Measurements from ENCODE around the gene ALK.

ALK gene

GRCh38 chr2:29196792-29197788 is 724.3 kb downstream of the ALK start:
- no peaks in the 10 kb centered on the region for H3K27me3 ChIP-seq (ENCODE audit: insufficient read depth, low read depth, severe bottlenecking)
- TF ChIP-seq CTCF (IDR thresholded peaks at IDR 0.05; ENCODE audit: low read depth, low read length) = peak; percentile 86
- DNase-seq = peak; percentile 87
- no peak overlapping the region for H3K27ac ChIP-seq
- no peaks in the 10 kb centered on the region for H3K9me3 ChIP-seq (ENCODE audit: severe bottlenecking)
- H3K36me3 ChIP-seq = no peaks in the 10 kb centered on the region
- no peak overlapping the region for H3K4me3 ChIP-seq (ENCODE audit: low read depth, low read length)

- no peak for DNase-seq
- no peaks in the 10 kb centered on the region for H3K27me3 ChIP-seq (ENCODE audit: insufficient read depth, low read depth, severe bottlenecking)
- H3K4me3 ChIP-seq (ENCODE audit: low read depth, low read length) = no peak overlapping the region
- H3K36me3 ChIP-seq = no peaks in the 10 kb centered on the region
- no peaks in the 10 kb centered on the region for H3K9me3 ChIP-seq (ENCODE audit: severe bottlenecking)
- no peak overlapping the region for H3K27ac ChIP-seq
- TF ChIP-seq CTCF (IDR thresholded peaks at IDR 0.05; ENCODE audit: low read depth, low read length) = no peak
Observed at GRCh38 chr2:29195796-29196195, 725.6 kb downstream of the ALK start.

- no peak for DNase-seq
- no peaks in the 10 kb centered on the region for H3K27me3 ChIP-seq (ENCODE audit: insufficient read depth, low read depth, severe bottlenecking)
- no peaks in the 10 kb centered on the region for H3K9me3 ChIP-seq (ENCODE audit: severe bottlenecking)
- H3K4me3 ChIP-seq (ENCODE audit: low read depth, low read length) = no peak overlapping the region
- H3K27ac ChIP-seq = no peak overlapping the region
- TF ChIP-seq CTCF (IDR thresholded peaks at IDR 0.05; ENCODE audit: low read depth, low read length) = no peak
- no peaks in the 10 kb centered on the region for H3K36me3 ChIP-seq
Observed at GRCh38 chr2:29193681-29194080, 727.7 kb downstream of the ALK start.

DNA sequence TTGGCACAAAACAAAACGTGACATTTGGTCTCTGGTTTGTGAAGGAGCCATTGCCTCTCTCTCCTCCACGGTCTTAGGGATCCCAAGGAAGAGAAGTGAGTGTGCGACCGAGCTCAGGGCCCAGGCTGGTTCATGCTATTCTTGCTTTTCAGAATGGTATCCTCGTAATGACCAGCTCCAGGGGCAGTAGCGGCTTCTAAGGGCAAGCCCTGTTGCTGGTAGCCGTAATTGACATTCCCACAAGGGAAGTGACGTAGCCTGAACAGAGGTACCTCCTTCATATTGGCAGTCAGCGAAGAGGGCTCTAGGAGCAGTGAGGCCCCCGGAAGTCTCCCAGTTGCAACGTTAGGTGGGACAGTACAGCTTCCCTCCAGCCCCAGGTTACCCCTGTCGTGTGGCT is 728.3 kb downstream of the ALK start:
- H3K9me3 ChIP-seq (ENCODE audit: severe bottlenecking) = no peaks in the 10 kb centered on the region

DNA sequence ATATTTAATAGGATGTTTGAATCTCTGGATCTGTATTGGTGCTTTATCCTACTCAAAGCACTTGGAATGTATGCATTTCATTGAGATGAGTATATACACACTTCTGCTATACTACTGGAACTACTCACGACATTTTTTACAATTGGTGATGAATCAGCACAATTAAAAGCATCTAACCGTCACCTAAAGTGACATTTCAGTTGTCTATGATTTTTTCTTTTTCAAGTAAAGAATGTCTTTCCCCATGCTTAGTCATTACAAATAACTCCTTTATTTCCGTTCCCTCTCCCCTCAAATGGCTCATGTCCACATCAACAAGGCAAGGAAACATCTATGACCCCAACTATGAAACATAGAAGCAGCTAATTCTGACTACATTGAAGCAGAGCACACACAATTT is 728.9 kb downstream of the ALK start:
- Histone ChIP-seq H3K4me3 (ENCODE audit: low read depth, low read length) (no peak overlapping the region), H3K36me3 (no peaks in the 10 kb centered on the region), H3K27ac (no peak overlapping the region), H3K9me3 (ENCODE audit: severe bottlenecking) (no peaks in the 10 kb centered on the region), H3K27me3 (ENCODE audit: insufficient read depth, low read depth, severe bottlenecking) (no peaks in the 10 kb centered on the region)
- TF ChIP-seq CTCF (IDR thresholded peaks at IDR 0.05; ENCODE audit: low read depth, low read length) = no peak
- DNase-seq = no peak

More for the DNA sequence above, 728.3 kb downstream of the ALK start:
- Histone ChIP-seq H3K27me3 (ENCODE audit: insufficient read depth, low read depth, severe bottlenecking) (no peaks in the 10 kb centered on the region), H3K27ac (no peak overlapping the region), H3K4me3 (ENCODE audit: low read depth, low read length) (no peak overlapping the region), H3K36me3 (no peaks in the 10 kb centered on the region)
- TF ChIP-seq CTCF (IDR thresholded peaks at IDR 0.05; ENCODE audit: low read depth, low read length) = no peak
- no peak for DNase-seq

All from WERI-Rb-1 (cell line).